GM19193 (cell line): ENCODE data around the gene PRKG2.

ENCODE experiments used
- POLR2A ChIP-seq: IDR thresholded peaks from 4 replicates; pipeline ENCODE4 v1.6.1; 2011; ENCODE audit not compliant: insufficient read depth, insufficient read length; ENCODE audit errors: extremely low read depth

The PRKG2 gene

GRCh38 chr4:81197864-81198524, 17.0 kb downstream of the PRKG2 start:
- no peak for TF ChIP-seq POLR2A

GRCh38 chr4:81196126-81196650, 18.8 kb downstream of the PRKG2 start:
- TF ChIP-seq POLR2A: no peak

- TF ChIP-seq POLR2A: no peak
Measured at GRCh38 chr4:81195475-81195874, 19.5 kb downstream of the PRKG2 start.

- no peak for TF ChIP-seq POLR2A
Measured at GRCh38 chr4:81194286-81194685, 20.7 kb downstream of the PRKG2 start.

- no peak for TF ChIP-seq POLR2A
Measured at GRCh38 chr4:81180916-81181315, 34.1 kb downstream of the PRKG2 start.

- TF ChIP-seq POLR2A: no peak
Measured at GRCh38 chr4:81179326-81179725, 35.7 kb downstream of the PRKG2 start.

GRCh38 chr4:81173213-81173612, 41.8 kb downstream of the PRKG2 start:
- TF ChIP-seq POLR2A: no peak

- no peak for TF ChIP-seq POLR2A
Measured at GRCh38 chr4:81166458-81167160, 48.4 kb downstream of the PRKG2 start.

- no peak for TF ChIP-seq POLR2A
Measured at GRCh38 chr4:81165861-81166430, 49.1 kb downstream of the PRKG2 start.

- TF ChIP-seq POLR2A: no peak
Measured at GRCh38 chr4:81164623-81165416, 50.2 kb downstream of the PRKG2 start.

GRCh38 chr4:81164126-81164525, 50.9 kb downstream of the PRKG2 start:
- TF ChIP-seq POLR2A: no peak

GRCh38 chr4:81162752-81163458, 52.1 kb downstream of the PRKG2 start:
- no peak for TF ChIP-seq POLR2A

GRCh38 chr4:81152839-81153713, 61.9 kb downstream of the PRKG2 start:
- no peak for TF ChIP-seq POLR2A
